ENCODE results near the gene UBE2D4. TPM values are rescaled to one million over a fixed set of nuclear protein-coding genes. Genes with fewer than 3 reads are reported as not detected.
"Not testable (repeated sequence)": the region's sequence is repeated elsewhere in the genome, so short reads cannot be mapped to it uniquely, and the experiment has no call there.

The UBE2D4 gene
- total RNA-seq, 1 experiment from 2014 or later = 5.3 TPM

DNA sequence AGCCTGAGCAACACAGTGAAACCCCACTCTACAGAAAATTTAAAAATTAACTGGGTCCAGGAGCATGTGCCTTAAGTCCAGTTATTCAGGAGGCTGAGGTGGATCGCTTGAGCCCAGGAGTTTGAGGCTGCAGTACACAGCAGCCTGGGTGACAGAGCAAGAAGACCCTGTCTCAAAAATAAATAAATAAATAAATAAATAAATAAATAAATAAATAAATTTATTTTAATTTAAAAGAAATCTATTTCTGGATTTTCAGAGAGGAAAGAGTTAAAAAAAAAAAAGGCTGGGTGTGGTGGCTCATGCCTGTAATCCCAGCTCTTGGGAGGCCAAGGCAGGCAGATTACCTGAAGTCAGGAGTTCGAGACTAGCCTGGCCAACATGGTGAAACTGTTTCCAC, 27.7 kb upstream of the UBE2D4 start:
- H3K4me3 ChIP-seq (ENCODE audit: insufficient read depth, low read depth, low read length); H3K27me3 ChIP-seq (ENCODE audit: control insufficient read depth, insufficient read depth, low read length); H3K36me3 ChIP-seq (replicated peaks; ENCODE audit: control insufficient read depth, insufficient read depth, low read length); DNase-seq: not testable (repeated sequence)

DNA sequence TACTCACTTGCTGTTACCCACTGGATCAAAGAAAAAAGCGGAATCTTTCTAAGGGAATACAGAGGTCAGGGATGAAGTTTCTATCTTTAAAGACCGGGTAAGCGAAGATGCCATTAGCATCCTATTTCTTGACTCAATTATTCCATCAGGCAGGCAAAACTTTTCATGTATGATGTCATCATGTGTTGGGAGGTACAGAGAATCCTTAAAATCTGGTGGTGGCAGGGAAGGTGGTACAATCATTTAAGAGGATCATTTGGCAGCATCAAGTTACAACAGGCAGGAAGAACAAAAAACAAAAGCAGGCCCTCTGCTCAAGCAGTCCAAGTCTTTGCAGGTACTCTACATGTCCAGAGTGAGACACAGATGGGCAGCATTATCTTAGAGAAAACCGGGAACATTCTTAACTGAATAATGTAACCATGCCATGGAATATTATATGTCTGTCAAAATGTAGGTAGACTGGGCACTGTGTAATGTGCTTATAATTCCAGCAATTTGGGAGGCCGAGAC, 23.6 kb upstream of the UBE2D4 start:
- Histone ChIP-seq H3K4me3 (ENCODE audit: insufficient read depth, low read depth, low read length) (no peak overlapping the region), H3K27me3 (ENCODE audit: control insufficient read depth, insufficient read depth, low read length) (no peaks in the 10 kb centered on the region), H3K36me3 (replicated peaks; ENCODE audit: control insufficient read depth, insufficient read depth, low read length) (no peaks in the 10 kb centered on the region)
- DNase-seq = no peak

DNA sequence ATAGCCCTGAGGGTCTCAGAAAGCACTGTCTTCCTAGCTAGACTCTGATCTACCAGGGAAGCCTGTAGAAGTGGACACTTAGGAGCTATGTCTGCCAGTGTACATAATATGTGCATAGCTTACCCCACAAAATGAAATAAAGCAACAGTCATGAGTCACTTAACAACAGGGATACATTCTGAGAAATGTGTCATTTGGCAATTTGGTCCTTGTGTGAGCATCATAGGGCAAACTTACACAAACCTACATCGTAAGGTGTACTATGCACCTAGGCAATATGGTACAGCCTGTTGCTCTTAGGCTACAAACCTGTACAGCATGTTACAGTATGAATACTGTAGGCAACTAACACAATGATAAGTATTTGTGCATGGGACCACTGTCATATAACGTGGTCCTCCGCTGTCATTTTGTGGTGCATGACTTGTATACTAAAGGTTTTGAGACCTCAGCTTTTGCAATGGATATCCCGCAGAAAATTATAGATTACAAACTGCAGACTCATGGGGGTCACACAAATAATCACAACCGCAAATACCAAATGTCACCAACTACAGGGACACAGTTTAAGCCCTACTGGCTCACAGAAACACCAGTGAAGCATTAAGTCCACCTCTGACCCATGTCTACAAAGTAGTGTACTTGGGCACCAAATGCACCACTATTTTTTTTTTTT, 21.6 kb upstream of the UBE2D4 start:
- no peaks in the 10 kb centered on the region for H3K27me3 ChIP-seq (ENCODE audit: control insufficient read depth, insufficient read depth, low read length)
- no peaks in the 10 kb centered on the region for H3K36me3 ChIP-seq (replicated peaks; ENCODE audit: control insufficient read depth, insufficient read depth, low read length)
- H3K4me3 ChIP-seq (ENCODE audit: insufficient read depth, low read depth, low read length) = no peak overlapping the region
- DNase-seq = no peak

DNA sequence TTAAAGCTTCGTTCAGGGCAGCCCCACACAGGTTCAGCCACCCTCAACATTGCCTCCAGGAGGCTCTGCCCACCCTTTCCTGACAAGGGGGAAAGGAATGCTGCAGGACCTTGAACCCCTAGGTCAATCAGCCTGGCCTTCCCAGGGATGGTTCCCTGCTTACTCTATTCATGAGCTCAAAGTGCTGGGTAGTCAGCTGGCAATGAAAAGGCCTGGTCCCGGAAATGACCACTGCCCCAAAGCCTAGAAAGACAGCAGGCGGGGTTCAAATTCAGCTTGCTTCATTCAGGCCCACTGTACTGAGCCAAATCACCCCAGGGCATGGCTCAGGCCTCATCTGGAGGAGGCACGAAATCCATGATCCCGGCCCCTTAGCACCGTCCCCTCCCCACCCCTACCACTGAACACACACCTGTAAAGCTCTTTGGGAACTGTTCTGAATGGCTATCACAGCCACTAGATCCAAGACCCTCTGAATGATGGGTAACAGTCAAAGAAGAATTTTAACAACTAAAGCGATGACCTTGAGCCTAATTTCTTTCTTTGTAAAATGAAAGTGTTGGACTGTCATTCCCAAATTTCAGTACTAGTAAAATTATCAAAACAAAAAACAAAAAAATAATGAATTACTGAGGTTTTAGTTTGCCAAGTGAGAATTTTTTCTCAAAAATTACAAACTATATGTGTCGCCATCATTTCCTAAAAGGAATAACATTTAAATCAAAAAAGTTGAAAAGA, 20.9 kb upstream of the UBE2D4 start:
- H3K36me3 ChIP-seq (replicated peaks; ENCODE audit: control insufficient read depth, insufficient read depth, low read length) = no peaks in the 10 kb centered on the region
- peak; percentile 61 for DNase-seq
- peak overlapping the region; percentile 67 for H3K4me3 ChIP-seq (ENCODE audit: insufficient read depth, low read depth, low read length)
- no peaks in the 10 kb centered on the region for H3K27me3 ChIP-seq (ENCODE audit: control insufficient read depth, insufficient read depth, low read length)

DNA sequence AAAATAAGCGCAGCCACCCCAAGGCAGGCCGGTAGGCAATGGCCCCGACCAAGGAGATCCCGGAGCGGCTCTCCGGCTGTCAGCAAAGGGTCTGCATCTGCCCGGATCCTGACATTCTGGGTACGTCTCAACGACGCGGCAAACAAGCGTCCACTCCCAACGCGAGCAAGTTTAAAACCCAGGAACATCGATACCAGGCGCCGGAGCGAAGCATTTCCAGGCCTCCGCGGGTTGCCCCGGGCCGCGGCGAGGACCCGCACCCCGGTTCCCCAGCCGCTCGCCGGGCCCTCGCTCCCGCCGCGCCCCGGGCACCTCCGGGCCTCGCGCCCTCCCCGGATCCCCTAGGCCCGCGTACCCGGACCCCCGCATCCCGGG, 20.3 kb upstream of the UBE2D4 start:
- DNase-seq = peak; percentile 85
- H3K36me3 ChIP-seq (replicated peaks; ENCODE audit: control insufficient read depth, insufficient read depth, low read length) = no peaks in the 10 kb centered on the region
- H3K27me3 ChIP-seq (ENCODE audit: control insufficient read depth, insufficient read depth, low read length) = no peaks in the 10 kb centered on the region
- peak overlapping the region; percentile 67 for H3K4me3 ChIP-seq (ENCODE audit: insufficient read depth, low read depth, low read length)

DNA sequence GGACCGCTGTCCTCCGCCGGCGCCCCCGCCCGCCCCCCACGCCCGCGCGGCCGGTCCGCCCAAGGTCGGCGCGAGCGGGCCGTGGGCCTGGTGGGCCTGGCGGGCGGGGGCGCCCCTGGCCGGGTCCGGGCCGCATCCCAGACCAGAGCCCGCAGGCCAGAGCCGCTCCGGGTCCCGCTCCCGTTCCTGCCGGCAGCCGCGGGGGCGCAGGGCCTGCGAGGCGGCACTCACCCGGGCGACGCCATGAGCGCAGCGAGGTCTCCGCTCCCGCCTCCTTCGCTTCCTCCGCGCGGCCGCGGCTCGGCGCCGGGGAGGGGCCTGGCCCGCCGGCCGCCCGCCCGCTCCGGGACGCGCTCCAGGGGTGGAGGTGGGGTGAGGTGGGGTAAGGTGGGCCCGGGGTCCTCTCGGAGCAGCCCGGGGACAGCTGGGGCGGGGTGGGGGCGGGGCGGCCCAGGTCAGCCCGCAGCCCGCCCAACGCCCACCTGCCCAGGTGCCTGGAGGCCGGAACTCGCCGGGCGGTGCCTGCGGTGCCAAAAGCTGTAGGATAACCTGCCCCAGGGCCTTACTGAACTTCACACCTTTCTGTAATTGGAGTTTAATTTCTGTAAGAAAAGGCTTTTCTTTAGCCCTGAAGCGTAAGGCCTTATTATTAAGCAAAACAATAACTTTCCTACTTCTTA, 19.8 kb upstream of the UBE2D4 start, which contains the start of gene URGCP:
TSS of gene URGCP (minus strand) at position 266 of the 680 bp plus-strand sequence. CDS start at position 245, 21 bp downstream.
- Histone ChIP-seq H3K27me3 (ENCODE audit: control insufficient read depth, insufficient read depth, low read length) (no peaks in the 10 kb centered on the region), H3K4me3 (ENCODE audit: insufficient read depth, low read depth, low read length) (peak within 1 kb of the TSS; percentile 67), H3K36me3 (replicated peaks; ENCODE audit: control insufficient read depth, insufficient read depth, low read length) (no peaks in the 10 kb centered on the region)
- DNase-seq = peak; percentile 89

DNA sequence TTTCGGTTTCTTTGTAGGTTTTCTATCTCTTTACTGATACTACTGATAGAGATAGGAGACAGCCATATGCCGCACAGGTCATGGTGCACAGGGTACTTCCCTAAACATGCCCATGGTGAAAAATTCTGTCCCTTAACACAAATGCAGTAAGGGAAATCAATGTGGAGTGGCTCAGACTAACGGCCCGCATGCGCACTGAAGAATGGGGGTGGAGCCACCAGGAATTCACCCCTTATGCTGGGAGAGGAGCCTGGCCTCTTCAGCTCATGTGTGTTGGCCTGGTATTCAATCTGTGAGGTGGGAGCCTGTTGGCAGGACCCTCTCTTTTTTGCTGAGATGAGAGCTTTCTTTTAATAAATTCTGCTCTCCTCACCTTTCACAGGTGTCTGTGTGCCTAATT, 11.4 kb upstream of the UBE2D4 start:
- no peaks in the 10 kb centered on the region for H3K27me3 ChIP-seq (ENCODE audit: control insufficient read depth, insufficient read depth, low read length)
- H3K4me3 ChIP-seq (ENCODE audit: insufficient read depth, low read depth, low read length) = no peak overlapping the region
- DNase-seq = no peak
- H3K36me3 ChIP-seq (replicated peaks; ENCODE audit: control insufficient read depth, insufficient read depth, low read length) = no peaks in the 10 kb centered on the region; the same call in 1 of the 2 replicates

DNA sequence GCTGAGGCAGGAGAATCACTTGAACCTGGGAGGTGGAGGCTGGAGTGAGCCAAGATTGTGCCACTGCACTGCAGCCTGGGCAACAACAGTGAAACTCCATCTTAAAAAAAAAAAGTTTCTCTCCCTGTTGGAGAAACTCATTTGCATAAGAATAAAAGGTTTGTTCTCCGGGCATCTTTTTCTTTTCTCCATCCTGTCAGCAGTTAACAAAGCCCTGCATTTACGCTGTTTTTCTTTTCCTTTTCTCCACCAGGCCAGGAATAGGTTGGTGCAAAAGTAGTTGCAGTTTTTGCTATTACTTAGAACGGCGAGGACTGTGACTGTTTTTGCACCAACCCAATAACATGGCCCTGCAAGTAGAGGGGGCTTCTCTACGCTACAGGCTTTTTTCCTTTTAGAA, 10.3 kb upstream of the UBE2D4 start:
- no peaks in the 10 kb centered on the region; the same call in 1 of the 2 replicates for H3K36me3 ChIP-seq (replicated peaks; ENCODE audit: control insufficient read depth, insufficient read depth, low read length)
- peak; percentile 56 for DNase-seq
- H3K27me3 ChIP-seq (ENCODE audit: control insufficient read depth, insufficient read depth, low read length) = no peaks in the 10 kb centered on the region
- H3K4me3 ChIP-seq (ENCODE audit: insufficient read depth, low read depth, low read length) = no peak overlapping the region

DNA sequence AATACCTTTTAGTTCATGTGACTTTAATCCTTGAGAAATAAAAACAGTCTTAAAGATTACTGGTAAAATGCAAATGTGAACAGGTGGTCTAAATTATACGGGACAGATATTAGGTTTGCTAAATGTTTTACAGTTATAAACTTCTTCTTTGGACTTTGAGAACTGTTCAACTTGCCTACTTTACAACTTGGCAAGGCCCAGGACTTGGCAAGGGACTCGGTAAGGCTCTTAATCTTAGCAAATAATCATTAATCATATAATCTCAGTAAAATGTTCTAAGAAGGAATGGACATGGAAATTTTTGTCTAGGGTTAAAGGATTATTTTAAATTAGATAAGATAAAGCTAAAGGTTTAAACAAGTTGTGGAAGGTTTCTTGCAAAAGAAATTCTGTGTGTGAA, 4.8 kb upstream of the UBE2D4 start:
- peaks cover 8% of the 10 kb centered on the region for H3K27me3 ChIP-seq (ENCODE audit: control insufficient read depth, insufficient read depth, low read length)
- no peak overlapping the region for H3K4me3 ChIP-seq (ENCODE audit: insufficient read depth, low read depth, low read length)
- DNase-seq = no peak
- no peaks in the 10 kb centered on the region; the same call in 1 of the 2 replicates for H3K36me3 ChIP-seq (replicated peaks; ENCODE audit: control insufficient read depth, insufficient read depth, low read length)

DNA sequence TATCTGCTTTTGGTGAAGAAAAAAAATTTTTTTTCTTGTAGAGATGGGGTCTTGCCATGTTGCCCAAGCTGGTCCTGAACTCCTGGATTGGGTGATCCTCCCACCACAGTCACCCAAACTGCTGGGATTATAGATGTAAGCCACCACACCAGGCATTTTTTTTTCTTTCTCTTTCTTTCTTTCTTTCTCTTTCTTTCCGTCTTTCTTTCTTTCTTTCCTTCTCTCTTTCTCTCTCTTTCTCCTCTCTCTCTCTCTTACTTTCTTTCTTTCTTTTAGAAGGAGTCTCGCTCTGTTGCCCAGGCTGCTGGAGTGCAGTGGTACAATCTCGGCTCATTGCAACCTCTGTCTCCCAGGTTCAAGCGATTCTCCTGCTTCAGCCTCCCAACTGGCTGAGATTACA, 3.5 kb upstream of the UBE2D4 start:
- Histone ChIP-seq H3K36me3 (replicated peaks; ENCODE audit: control insufficient read depth, insufficient read depth, low read length) (no peaks in the 10 kb centered on the region), H3K4me3 (ENCODE audit: insufficient read depth, low read depth, low read length) (no peak overlapping the region), H3K27me3 (ENCODE audit: control insufficient read depth, insufficient read depth, low read length) (peaks cover 15% of the 10 kb centered on the region)
- no peak for DNase-seq

DNA sequence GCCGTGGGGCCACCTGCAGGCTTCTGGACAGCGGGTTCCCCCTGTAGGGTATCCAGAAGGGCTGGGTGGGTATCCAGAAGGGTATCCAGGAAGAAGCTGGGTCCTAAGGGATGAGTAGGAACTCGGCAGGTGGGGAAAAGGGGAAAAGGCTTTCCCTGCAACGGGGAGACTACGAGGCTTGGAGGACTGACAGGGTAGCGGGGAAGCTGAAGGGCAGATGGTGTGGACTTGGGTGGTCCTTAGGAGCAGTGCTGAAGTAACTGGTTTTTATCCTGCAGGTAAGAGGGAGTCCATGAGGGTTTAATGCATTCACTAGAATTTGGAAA, 525 bp downstream of the UBE2D4 start:
- no peak for DNase-seq
- H3K36me3 ChIP-seq (replicated peaks; ENCODE audit: control insufficient read depth, insufficient read depth, low read length) = no peaks in the 10 kb centered on the region
- peak overlapping the region; percentile 61 for H3K4me3 ChIP-seq (ENCODE audit: insufficient read depth, low read depth, low read length)
- peaks cover 15% of the 10 kb centered on the region for H3K27me3 ChIP-seq (ENCODE audit: control insufficient read depth, insufficient read depth, low read length)

DNA sequence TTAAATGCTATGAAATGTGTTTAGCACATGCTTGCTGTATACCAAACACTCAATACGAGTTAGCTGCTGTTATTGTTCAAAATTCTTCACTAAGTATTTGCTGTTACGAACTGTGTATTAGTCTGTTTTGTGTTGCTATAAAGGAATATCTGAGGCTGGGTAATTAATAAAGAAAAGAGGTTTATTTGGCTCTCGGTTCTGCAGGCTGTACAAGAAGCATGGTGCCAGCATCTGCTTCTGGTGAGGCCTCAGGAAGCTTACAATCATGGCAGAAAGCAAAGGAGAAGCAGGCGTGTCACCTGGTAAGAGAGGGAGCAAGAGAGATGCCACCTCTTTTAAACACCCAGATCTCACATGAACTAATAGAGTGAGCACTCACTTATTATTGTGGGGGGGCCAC, 1.6 kb downstream of the UBE2D4 start:
- no peak for DNase-seq
- Histone ChIP-seq H3K4me3 (ENCODE audit: insufficient read depth, low read depth, low read length) (no peak overlapping the region), H3K36me3 (replicated peaks; ENCODE audit: control insufficient read depth, insufficient read depth, low read length) (no peaks in the 10 kb centered on the region), H3K27me3 (ENCODE audit: control insufficient read depth, insufficient read depth, low read length) (peaks cover 15% of the 10 kb centered on the region)

DNA sequence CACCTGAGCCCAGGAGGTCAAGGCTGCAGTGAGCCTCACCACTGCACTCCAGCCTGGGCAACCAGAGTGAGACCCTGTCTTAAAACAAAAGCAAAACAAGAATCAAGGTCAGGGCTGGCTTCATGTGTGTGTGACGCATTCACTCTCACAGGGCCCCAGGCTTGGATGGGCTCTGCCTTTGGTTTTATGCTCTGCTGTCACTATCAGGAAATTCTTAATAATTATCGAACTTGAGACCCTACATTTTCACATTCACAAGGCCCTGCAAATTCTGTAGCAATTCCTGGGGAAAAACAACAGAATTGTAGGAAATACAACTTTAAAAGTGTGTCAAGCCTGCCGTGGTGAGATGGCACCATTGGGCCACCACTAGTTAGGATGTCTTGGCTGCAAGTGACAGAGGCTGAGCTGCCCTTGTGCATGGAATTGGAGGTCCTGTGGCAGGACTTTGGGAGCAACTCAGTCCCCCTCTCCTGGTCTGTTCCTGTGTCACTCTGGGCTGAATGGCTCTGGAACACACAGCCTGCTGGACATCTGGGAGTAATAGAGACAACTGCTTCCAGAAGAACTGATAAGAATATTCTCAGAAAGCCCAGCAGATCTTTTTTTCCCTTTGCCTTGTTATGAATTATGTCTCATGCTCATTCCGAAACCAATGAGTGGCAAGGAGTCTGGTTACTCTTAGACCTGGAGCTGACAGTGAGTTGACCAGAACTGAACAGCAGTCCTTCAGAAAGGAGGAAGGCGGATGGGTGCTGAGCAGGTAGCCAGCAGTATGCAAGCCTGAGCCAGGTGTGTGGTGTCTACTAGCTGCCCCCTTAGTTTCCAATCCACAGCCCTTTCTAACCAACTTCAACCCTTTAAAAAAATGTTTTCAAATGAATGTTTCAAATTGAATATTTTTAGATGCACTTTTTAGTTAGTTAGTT, 3.6 kb downstream of the UBE2D4 start:
- Histone ChIP-seq H3K27me3 (ENCODE audit: control insufficient read depth, insufficient read depth, low read length) (peaks cover 15% of the 10 kb centered on the region), H3K4me3 (ENCODE audit: insufficient read depth, low read depth, low read length) (no peak overlapping the region), H3K36me3 (replicated peaks; ENCODE audit: control insufficient read depth, insufficient read depth, low read length) (no peaks in the 10 kb centered on the region)
- no peak for DNase-seq

DNA sequence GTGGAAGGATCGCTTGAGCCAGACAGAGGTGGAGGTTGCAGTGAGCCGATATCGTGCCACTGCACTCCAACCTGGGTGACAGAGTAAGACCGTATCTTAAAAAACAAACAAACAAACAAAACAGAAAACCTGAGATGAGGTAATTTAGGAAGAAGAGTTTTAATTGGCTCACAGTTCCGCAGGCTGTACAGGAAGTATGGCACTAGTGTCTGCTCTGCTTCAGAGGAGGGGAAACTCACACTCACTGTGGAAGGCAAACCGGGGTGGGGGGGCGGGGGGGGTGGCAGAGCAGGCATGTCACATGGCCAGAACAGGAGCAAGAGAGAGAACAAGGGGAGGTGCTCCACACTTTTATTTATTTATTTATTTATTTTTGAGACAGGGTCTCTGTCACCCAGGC, 5.1 kb downstream of the UBE2D4 start:
- DNase-seq = no peak
- Histone ChIP-seq H3K4me3 (ENCODE audit: insufficient read depth, low read depth, low read length) (no peak overlapping the region), H3K27me3 (ENCODE audit: control insufficient read depth, insufficient read depth, low read length) (peaks cover 8% of the 10 kb centered on the region), H3K36me3 (replicated peaks; ENCODE audit: control insufficient read depth, insufficient read depth, low read length) (no peaks in the 10 kb centered on the region)

Measured in H7 (cell line).